ENCODE measurements around the gene SLC13A1.

The SLC13A1 gene

DNA sequence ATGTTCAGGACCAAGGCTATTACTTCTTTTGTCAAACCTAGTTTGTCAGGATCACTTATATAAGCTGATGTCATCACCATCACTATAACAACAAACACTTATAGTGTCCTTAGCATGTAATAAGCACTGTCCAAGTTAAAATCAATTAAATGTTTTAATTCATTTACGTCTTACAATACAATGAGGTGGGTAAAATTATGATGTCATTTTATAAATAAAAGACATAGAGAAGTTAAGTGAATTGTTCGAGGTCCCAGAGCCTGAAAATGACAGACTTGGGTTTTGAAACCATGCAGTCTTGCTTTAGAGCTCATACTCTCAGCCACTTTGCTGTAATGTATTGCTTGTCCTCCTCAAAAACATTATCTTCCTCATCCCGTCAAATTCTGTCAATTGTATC is 48.3 kb downstream of the SLC13A1 start:
- no peaks in the 10 kb centered on the region for H3K27me3 Mint-ChIP-seq (ENCODE audit: low read depth)
- peaks cover 4% of the 10 kb centered on the region for H3K4me1 Mint-ChIP-seq
- H3K36me3 Mint-ChIP-seq (ENCODE audit: low read depth) = no peaks in the 10 kb centered on the region
- H3K27ac Mint-ChIP-seq = no peak overlapping the region
- H3K9me3 Mint-ChIP-seq = no peaks in the 10 kb centered on the region
- TF ChIP-seq, protein P1, sequence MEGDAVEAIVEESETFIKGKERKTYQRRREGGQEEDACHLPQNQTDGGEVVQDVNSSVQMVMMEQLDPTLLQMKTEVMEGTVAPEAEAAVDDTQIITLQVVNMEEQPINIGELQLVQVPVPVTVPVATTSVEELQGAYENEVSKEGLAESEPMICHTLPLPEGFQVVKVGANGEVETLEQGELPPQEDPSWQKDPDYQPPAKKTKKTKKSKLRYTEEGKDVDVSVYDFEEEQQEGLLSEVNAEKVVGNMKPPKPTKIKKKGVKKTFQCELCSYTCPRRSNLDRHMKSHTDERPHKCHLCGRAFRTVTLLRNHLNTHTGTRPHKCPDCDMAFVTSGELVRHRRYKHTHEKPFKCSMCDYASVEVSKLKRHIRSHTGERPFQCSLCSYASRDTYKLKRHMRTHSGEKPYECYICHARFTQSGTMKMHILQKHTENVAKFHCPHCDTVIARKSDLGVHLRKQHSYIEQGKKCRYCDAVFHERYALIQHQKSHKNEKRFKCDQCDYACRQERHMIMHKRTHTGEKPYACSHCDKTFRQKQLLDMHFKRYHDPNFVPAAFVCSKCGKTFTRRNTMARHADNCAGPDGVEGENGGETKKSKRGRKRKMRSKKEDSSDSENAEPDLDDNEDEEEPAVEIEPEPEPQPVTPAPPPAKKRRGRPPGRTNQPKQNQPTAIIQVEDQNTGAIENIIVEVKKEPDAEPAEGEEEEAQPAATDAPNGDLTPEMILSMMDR (IDR thresholded peaks at IDR 0.05; ENCODE audit: unreplicated experiment in 3 of 3) = no peak
- no peak overlapping the region for H3K4me3 Mint-ChIP-seq

DNA sequence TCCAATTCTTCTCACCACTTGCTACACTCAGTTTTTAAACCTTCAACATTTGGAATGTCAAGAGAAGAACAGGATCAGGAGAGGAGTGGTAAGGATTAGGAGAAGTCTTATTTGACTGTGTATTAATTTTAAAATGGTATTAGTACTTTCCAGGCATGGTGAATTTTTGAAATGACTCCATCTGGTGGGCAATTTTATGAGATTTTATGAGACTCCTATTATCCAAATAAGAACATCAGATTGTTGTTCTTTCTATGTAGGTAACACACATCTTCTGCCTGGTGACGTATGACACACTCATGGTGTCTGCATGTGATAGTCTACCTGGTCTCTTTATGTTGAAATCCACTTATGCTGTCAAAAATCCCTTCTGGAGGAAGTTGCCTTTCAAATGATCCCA is 51.0 kb downstream of the SLC13A1 start:
- Mint-ChIP-seq H3K9me3 (no peaks in the 10 kb centered on the region), H3K4me1 (peaks cover under 1% of the 10 kb centered on the region), H3K36me3 (ENCODE audit: low read depth) (no peaks in the 10 kb centered on the region), H3K4me3 (no peak overlapping the region), H3K27ac (no peak overlapping the region), H3K27me3 (ENCODE audit: low read depth) (no peaks in the 10 kb centered on the region)
- TF ChIP-seq, protein P1 (IDR thresholded peaks at IDR 0.05; ENCODE audit: unreplicated experiment in 3 of 3) = no peak

DNA sequence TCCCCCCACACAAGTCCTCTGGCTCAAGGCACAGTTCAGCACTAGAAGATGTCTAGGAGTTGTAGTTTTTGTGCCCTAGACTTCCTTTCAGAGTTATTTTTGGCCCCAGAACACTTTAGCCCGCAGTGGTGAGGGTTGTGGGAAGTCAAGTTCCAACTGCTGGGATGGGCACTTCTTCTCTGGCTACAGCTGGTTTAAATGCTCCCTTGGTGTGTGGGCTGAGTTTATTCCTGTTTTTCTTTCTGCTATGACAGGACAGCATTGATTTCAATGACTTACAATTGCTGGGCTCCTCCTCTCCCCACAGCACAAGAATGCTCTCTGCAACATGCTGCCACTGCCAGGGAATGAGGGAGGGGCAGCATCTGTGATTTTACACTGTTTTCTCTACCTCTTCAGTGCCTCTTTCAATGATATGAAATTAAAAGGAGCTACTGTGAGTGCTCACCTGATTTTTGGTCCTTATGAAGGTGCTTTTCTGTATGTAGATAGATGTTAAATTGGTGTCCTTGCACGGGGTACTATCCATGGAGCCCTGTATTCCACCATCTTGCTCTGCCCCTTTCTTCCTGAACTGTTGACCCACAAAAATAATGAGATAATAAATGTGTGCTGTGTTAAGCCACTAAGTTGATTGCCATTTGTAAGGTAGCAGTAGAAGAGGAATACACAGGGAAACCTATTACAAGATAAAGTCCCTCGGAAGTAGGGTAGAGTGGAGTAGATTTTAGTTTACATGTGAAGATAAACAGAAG is 56.3 kb downstream of the SLC13A1 start:
- Mint-ChIP-seq H3K27ac (peak overlapping the region in 1 of 3 experiments; percentile 33), H3K27me3 (ENCODE audit: low read depth) (no peaks in the 10 kb centered on the region), H3K4me3 (no peak overlapping the region), H3K36me3 (ENCODE audit: low read depth) (no peaks in the 10 kb centered on the region), H3K4me1 (peaks cover 7% of the 10 kb centered on the region), H3K9me3 (no peaks in the 10 kb centered on the region)
- TF ChIP-seq, protein P1 (IDR thresholded peaks at IDR 0.05; ENCODE audit: unreplicated experiment in 3 of 3) = no peak

DNA sequence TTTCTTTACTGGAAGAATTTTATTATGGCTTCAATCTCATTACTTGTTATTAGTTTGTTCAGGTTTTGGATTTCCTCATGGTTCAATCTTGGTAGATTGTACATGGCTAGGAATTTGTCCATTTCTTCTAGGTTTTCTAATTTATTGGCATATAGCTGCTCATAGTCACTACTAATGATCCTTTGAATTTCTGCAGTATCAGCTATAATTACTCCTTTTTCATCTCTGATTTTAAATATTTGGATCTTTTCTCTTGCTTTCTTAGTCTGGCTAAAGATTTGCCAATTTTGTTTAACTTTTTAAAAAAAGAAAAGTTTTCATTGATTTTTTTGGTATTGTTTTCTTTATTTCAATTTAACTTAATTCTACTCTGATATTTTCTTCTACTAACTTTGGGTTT is 59.2 kb downstream of the SLC13A1 start:
- Mint-ChIP-seq H3K27ac (no peak overlapping the region), H3K9me3 (no peaks in the 10 kb centered on the region), H3K27me3 (ENCODE audit: low read depth) (no peaks in the 10 kb centered on the region), H3K4me3 (no peak overlapping the region), H3K36me3 (ENCODE audit: low read depth) (no peaks in the 10 kb centered on the region), H3K4me1 (peaks cover 7% of the 10 kb centered on the region)
- TF ChIP-seq, protein P1 (IDR thresholded peaks at IDR 0.05; ENCODE audit: unreplicated experiment in 3 of 3) = no peak

DNA sequence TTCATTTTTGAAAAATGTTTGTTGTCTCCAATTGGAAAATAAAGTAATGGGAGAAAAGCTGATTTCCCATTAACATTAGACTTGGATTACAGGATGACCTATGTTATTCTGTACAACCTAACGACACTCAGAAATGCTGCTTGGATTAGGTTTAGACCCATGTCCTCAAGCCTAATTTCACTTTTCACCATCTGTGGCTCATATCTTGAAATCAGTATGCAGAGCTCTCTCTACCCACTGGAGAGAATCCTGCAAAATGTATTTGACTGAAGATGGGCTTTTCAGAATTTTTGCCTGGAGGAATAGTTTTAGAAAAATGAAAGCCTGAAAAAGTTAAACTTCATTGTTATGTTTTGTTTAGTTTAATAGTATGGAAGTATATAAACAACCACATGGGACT is 63.8 kb downstream of the SLC13A1 start:
- no peaks in the 10 kb centered on the region for H3K27me3 Mint-ChIP-seq (ENCODE audit: low read depth)

More for the DNA sequence above, 63.8 kb downstream of the SLC13A1 start:
- Mint-ChIP-seq H3K9me3 (no peaks in the 10 kb centered on the region), H3K27ac (no peak overlapping the region), H3K4me1 (no peaks in the 10 kb centered on the region), H3K36me3 (ENCODE audit: low read depth) (no peaks in the 10 kb centered on the region), H3K4me3 (no peak overlapping the region)
- TF ChIP-seq, protein P1 (IDR thresholded peaks at IDR 0.05; ENCODE audit: unreplicated experiment in 3 of 3) = no peak
